H7 (cell line): ENCODE measurements around the gene ADAM12. TPM values are rescaled to one million over a fixed set of nuclear protein-coding genes. Genes with fewer than 3 reads are reported as not detected.
"Not testable (repeated sequence)": the region's sequence is repeated elsewhere in the genome, so short reads cannot be mapped to it uniquely, and the experiment has no call there.

ENCODE experiments used
- DNase-seq: peaks from one replicate; pipeline ENCODE4 v3.0.0; 2012
- H3K27me3 ChIP-seq: 2 replicates; pipeline ENCODE4 v1.6.0; 2011; ENCODE audit warnings: mild to moderate bottlenecking, low read length; ENCODE audit not compliant: control insufficient read depth, insufficient read depth
- H3K36me3 ChIP-seq: replicated peaks from 2 replicates; pipeline ENCODE4 v1.5.1; 2011; ENCODE audit warnings: low read length; ENCODE audit not compliant: control insufficient read depth, insufficient read depth
- H3K4me3 ChIP-seq: 2 replicates; pipeline ENCODE4 v1.5.1; 2011; ENCODE audit warnings: low read depth, mild to moderate bottlenecking, control low read depth, low read length, moderate library complexity; ENCODE audit not compliant: insufficient read depth
- total RNA-seq: library from RNA; depleted of rRNA; stranded (reverse); fragments of >200 nt; shearing (Covaris generic); gene quantifications from 2 replicates; pipeline ENCODE4 v1.2.3, GENCODE V29; 2014

ADAM12 gene
- total RNA-seq, 1 experiment from 2014 or later: 0.66 TPM

GRCh38 chr10:126057494-126057893, 330.8 kb downstream of the ADAM12 start:
- H3K4me3 ChIP-seq: no peak overlapping the region
- H3K36me3 ChIP-seq: no peaks in the 10 kb centered on the region
- DNase-seq: no peak
- H3K27me3 ChIP-seq: no peaks in the 10 kb centered on the region

GRCh38 chr10:126054191-126054590, 334.1 kb downstream of the ADAM12 start:
- DNase-seq: no peak
- no peaks in the 10 kb centered on the region for H3K27me3 ChIP-seq
- H3K4me3 ChIP-seq: no peak overlapping the region
- H3K36me3 ChIP-seq: no peaks in the 10 kb centered on the region

- H3K36me3 ChIP-seq: no peaks in the 10 kb centered on the region
- no peak overlapping the region for H3K4me3 ChIP-seq
- DNase-seq: no peak
- H3K27me3 ChIP-seq: no peaks in the 10 kb centered on the region
Observed at GRCh38 chr10:126052171-126052570, 336.1 kb downstream of the ADAM12 start.

- Histone ChIP-seq H3K4me3 (no peak overlapping the region), H3K36me3 (no peaks in the 10 kb centered on the region), H3K27me3 (no peaks in the 10 kb centered on the region)
- DNase-seq: no peak
Observed at GRCh38 chr10:126049759-126050700, 338.2 kb downstream of the ADAM12 start.

- not testable (repeated sequence) for DNase-seq, H3K4me3 ChIP-seq, H3K27me3 ChIP-seq, H3K36me3 ChIP-seq
Observed at GRCh38 chr10:126047749-126048148, 340.5 kb downstream of the ADAM12 start.

- no peak for DNase-seq
- H3K36me3 ChIP-seq: no peaks in the 10 kb centered on the region
- H3K4me3 ChIP-seq: no peak overlapping the region
- H3K27me3 ChIP-seq: no peaks in the 10 kb centered on the region
Observed at GRCh38 chr10:126046831-126047230, 341.4 kb downstream of the ADAM12 start.

GRCh38 chr10:126045861-126046260, 342.4 kb downstream of the ADAM12 start:
- no peak for DNase-seq
- no peaks in the 10 kb centered on the region for H3K27me3 ChIP-seq
- H3K4me3 ChIP-seq: no peak overlapping the region
- no peaks in the 10 kb centered on the region for H3K36me3 ChIP-seq

GRCh38 chr10:126043389-126043788, 344.9 kb downstream of the ADAM12 start:
- Histone ChIP-seq H3K36me3 (no peaks in the 10 kb centered on the region), H3K27me3 (no peaks in the 10 kb centered on the region), H3K4me3 (no peak overlapping the region)
- DNase-seq: no peak

GRCh38 chr10:126042906-126043305, 345.4 kb downstream of the ADAM12 start:
- Histone ChIP-seq H3K27me3 (no peaks in the 10 kb centered on the region), H3K36me3 (no peaks in the 10 kb centered on the region), H3K4me3 (no peak overlapping the region)
- no peak for DNase-seq

GRCh38 chr10:126042354-126042753, 345.9 kb downstream of the ADAM12 start:
- Histone ChIP-seq H3K36me3 (no peaks in the 10 kb centered on the region), H3K4me3 (no peak overlapping the region), H3K27me3 (no peaks in the 10 kb centered on the region)
- no peak for DNase-seq

GRCh38 chr10:126041804-126042231, 346.5 kb downstream of the ADAM12 start:
- Histone ChIP-seq H3K27me3 (no peaks in the 10 kb centered on the region), H3K36me3 (no peaks in the 10 kb centered on the region), H3K4me3 (no peak overlapping the region)
- peak; percentile 77 for DNase-seq

GRCh38 chr10:126041117-126041516, 347.2 kb downstream of the ADAM12 start:
- Histone ChIP-seq H3K27me3 (no peaks in the 10 kb centered on the region), H3K4me3 (no peak overlapping the region), H3K36me3 (no peaks in the 10 kb centered on the region)
- DNase-seq: no peak

- no peaks in the 10 kb centered on the region for H3K27me3 ChIP-seq
- H3K36me3 ChIP-seq: no peaks in the 10 kb centered on the region
- DNase-seq: no peak
- no peak overlapping the region for H3K4me3 ChIP-seq
Observed at GRCh38 chr10:126037946-126038345, 350.3 kb downstream of the ADAM12 start.

GRCh38 chr10:126036515-126036914, 351.8 kb downstream of the ADAM12 start:
- no peaks in the 10 kb centered on the region for H3K36me3 ChIP-seq
- no peak for DNase-seq
- H3K4me3 ChIP-seq: no peak overlapping the region
- no peaks in the 10 kb centered on the region for H3K27me3 ChIP-seq

- Histone ChIP-seq H3K4me3 (no peak overlapping the region), H3K27me3 (no peaks in the 10 kb centered on the region), H3K36me3 (no peaks in the 10 kb centered on the region)
- DNase-seq: no peak
Observed at GRCh38 chr10:126034586-126034985, 353.7 kb downstream of the ADAM12 start.
